Naive thymus-derived CD4-positive, alpha-beta T cell (primary cell): ENCODE data around the gene SCN8A. TPM values are rescaled to one million over a fixed set of nuclear protein-coding genes. Genes with fewer than 3 reads are reported as not detected.

Experiments
- ATAC-seq: fragments of 150-1000 bp; cut with Tn5 transposase; 2 replicates; pipeline ENCODE4 v1.10.0; 2021; ENCODE audit warnings: mild to moderate bottlenecking, moderate library complexity
- CTCF ChIA-PET: fragments of 350-600 bp; sonication (Branson Sonifier 250); formaldehyde crosslinking; loops from one replicate; lab custom pipeline; 2021; ENCODE audit warnings: antibody characterized with exemption; lab: Charles Lee
- POLR2A ChIA-PET: fragments of 350-600 bp; sonication (Branson Sonifier 250); formaldehyde crosslinking; loops from one replicate; lab custom pipeline; 2021; ENCODE audit warnings: antibody characterized with exemption, inconsistent platforms; lab: Charles Lee
- DNase-seq, 9 donors: peaks; one replicate each; pipeline versions ENCODE4 v3.0.0 to v3.0.0-alpha.2; 2020 to 2022; ENCODE audit warnings: mixed read lengths in 1 of 9
- H3K27ac ChIP-seq: one replicate; pipeline ENCODE4 v1.7.0; 2013; ENCODE audit warnings: mild to moderate bottlenecking, low read depth, low read length, moderate library complexity
- H3K27me3 ChIP-seq, 2 donors: one replicate each; pipeline ENCODE4 v1.7.0; 2013; ENCODE audit warnings: low read length in 2 of 2, mild to moderate bottlenecking in 2 of 2, moderate library complexity in 2 of 2; ENCODE audit not compliant: control insufficient read depth in 2 of 2, insufficient read depth in 2 of 2
- H3K36me3 ChIP-seq, 3 experiments: 1 replicate in 2 of 3; 2 replicates in 1 of 3; pipeline ENCODE4 v1.7.0; 2013; ENCODE audit warnings: low read length in 3 of 3, mild to moderate bottlenecking in 3 of 3, moderate library complexity in 1 of 3; ENCODE audit not compliant: insufficient read depth in 3 of 3, control insufficient read depth in 2 of 3
- H3K4me1 ChIP-seq, 2 donors: one replicate each; pipeline ENCODE4 v1.7.0; 2013; ENCODE audit warnings: low read length in 2 of 2, mild to moderate bottlenecking in 2 of 2, moderate library complexity in 1 of 2; ENCODE audit not compliant: control insufficient read depth in 2 of 2, insufficient read depth in 2 of 2
- H3K4me3 ChIP-seq: 2 replicates; pipeline ENCODE4 v1.7.0; 2013; ENCODE audit warnings: mild to moderate bottlenecking, low read length
- H3K9me3 ChIP-seq, 3 experiments: 1 replicate in 2 of 3; 2 replicates in 1 of 3; pipeline ENCODE4 v1.7.0; 2013; ENCODE audit warnings: low read length in 3 of 3; ENCODE audit not compliant: control insufficient read depth in 2 of 3
- H3K27ac Mint-ChIP-seq, 9 donors: one replicate each; pipeline ENCODE4 v1.8.0; 2020 to 2022; ENCODE audit warnings: mixed read lengths in 9 of 9, mild to moderate bottlenecking in 8 of 9, moderate library complexity in 5 of 9, inconsistent platforms in 2 of 9
- H3K27me3 Mint-ChIP-seq, 5 donors: one replicate each; pipeline ENCODE4 v1.8.0; 2021 to 2022; ENCODE audit warnings: mixed read lengths in 5 of 5, mild to moderate bottlenecking in 1 of 5
- H3K36me3 Mint-ChIP-seq, 5 donors: one replicate each; pipeline ENCODE4 v1.8.0; 2020 to 2022; ENCODE audit warnings: mixed read lengths in 5 of 5, mild to moderate bottlenecking in 3 of 5, inconsistent platforms in 1 of 5
- H3K4me1 Mint-ChIP-seq, 7 donors: one replicate each; pipeline ENCODE4 v1.8.0; 2020 to 2022; ENCODE audit warnings: mixed read lengths in 7 of 7, mild to moderate bottlenecking in 3 of 7, inconsistent platforms in 1 of 7
- H3K4me3 Mint-ChIP-seq, 10 donors: one replicate each; pipeline ENCODE4 v1.8.0; 2020 to 2022; ENCODE audit warnings: mild to moderate bottlenecking in 10 of 10, mixed read lengths in 10 of 10, moderate library complexity in 6 of 10, inconsistent platforms in 2 of 10
- H3K9me3 Mint-ChIP-seq, 11 donors: one replicate each; pipeline ENCODE4 v1.8.0; 2020 to 2022; ENCODE audit warnings: mixed read lengths in 11 of 11, mild to moderate bottlenecking in 4 of 11, inconsistent platforms in 1 of 11, moderate library complexity in 1 of 11
- intact Hi-C, 2 donors: fragments of 100-400 bp; cut with micrococcal nuclease; formaldehyde crosslinking; loops; one replicate each; pipeline ENCODE4 v1.15.1; 2023
- polyA plus RNA-seq, 2 donors: library from polyadenylated mRNA; unstranded; fragments of 300-500 nt; fragmentation: Illumina TruSeq; gene quantifications; one replicate each; pipeline ENCODE4 v1.2.3, GENCODE V29; 2021
- total RNA-seq, 6 experiments: library from RNA in 5 of 6; stranded (reverse) in 5 of 6; gene quantifications; 1 replicate in 5 of 6; 2 replicates in 1 of 6; pipeline ENCODE4 v1.2.3 and lab custom pipeline; 2021 to 2026

SCN8A gene
- total and polyA plus RNA-seq, 7 experiments from 2014 or later: 0.01 to 1.1 (median 0.33) TPM

- H3K27me3 Mint-ChIP-seq: peaks cover 0 to 8% (median 3%) of the 10 kb centered on the region in 5 donors
- DNase-seq (no peak), ATAC-seq (no peak)
- Histone ChIP-seq H3K9me3 (no peaks in the 10 kb centered on the region), H3K4me3 (no peak overlapping the region), H3K27ac (no peak overlapping the region), H3K27me3 (no peaks in the 10 kb centered on the region), H3K36me3 (no peaks in the 10 kb centered on the region), H3K4me1 (no peaks in the 10 kb centered on the region)
- H3K9me3 Mint-ChIP-seq: no peaks in the 10 kb centered on the region
- H3K4me3 Mint-ChIP-seq: no peak overlapping the region
- peaks cover 0 to 5% (median 0%) of the 10 kb centered on the region in 5 donors for H3K36me3 Mint-ChIP-seq
- ChIA-PET POLR2A (no interaction called here), CTCF (no interaction called here)
- peaks cover 0 to 1% (median 0%) of the 10 kb centered on the region in 7 donors for H3K4me1 Mint-ChIP-seq
- intact Hi-C loops: no loop called here
- H3K27ac Mint-ChIP-seq: no peak overlapping the region
Measured at GRCh38 chr12:51771008-51771407, 180.0 kb downstream of the SCN8A start.

GRCh38 chr12:51773145-51773869 is 182.3 kb downstream of the SCN8A start:
- Histone ChIP-seq H3K27ac (no peak overlapping the region), H3K36me3 (no peaks in the 10 kb centered on the region), H3K4me1 (no peaks in the 10 kb centered on the region), H3K4me3 (no peak overlapping the region), H3K27me3 (no peaks in the 10 kb centered on the region), H3K9me3 (no peaks in the 10 kb centered on the region)
- Mint-ChIP-seq H3K4me3 (no peak overlapping the region), H3K27ac (no peak overlapping the region), H3K36me3 (peaks cover 0 to 5% (median 0%) of the 10 kb centered on the region in 5 donors), H3K4me1 (peaks cover 0 to 1% (median 0%) of the 10 kb centered on the region in 7 donors), H3K9me3 (no peaks in the 10 kb centered on the region), H3K27me3 (peaks cover 0 to 9% (median 5%) of the 10 kb centered on the region in 5 donors)
- ATAC-seq: no peak
- intact Hi-C loops: no loop called here
- CTCF ChIA-PET: no interaction called here
- no peak for DNase-seq
- POLR2A ChIA-PET: no interaction called here

- no peaks in the 10 kb centered on the region for H3K9me3 Mint-ChIP-seq
- no peaks in the 10 kb centered on the region for H3K9me3 ChIP-seq
- ATAC-seq: no peak
- no peaks in the 10 kb centered on the region for H3K27me3 ChIP-seq
- CTCF ChIA-PET: no interaction called here
- DNase-seq: no peak
- no peak overlapping the region for H3K4me3 ChIP-seq
- no peaks in the 10 kb centered on the region for H3K36me3 ChIP-seq
- intact Hi-C loops: no loop called here
- peaks cover 0 to 16% (median 5%) of the 10 kb centered on the region in 5 donors for H3K27me3 Mint-ChIP-seq
- H3K4me1 ChIP-seq: no peaks in the 10 kb centered on the region
- H3K4me3 Mint-ChIP-seq: no peak overlapping the region
- peaks cover 0 to 1% (median 0%) of the 10 kb centered on the region in 7 donors for H3K4me1 Mint-ChIP-seq
- H3K27ac ChIP-seq: no peak overlapping the region
- H3K36me3 Mint-ChIP-seq: peaks cover 0 to 5% (median 0%) of the 10 kb centered on the region in 5 donors
- POLR2A ChIA-PET: no interaction called here
- no peak overlapping the region for H3K27ac Mint-ChIP-seq
Measured at GRCh38 chr12:51774933-51775332, 183.9 kb downstream of the SCN8A start.

- Mint-ChIP-seq H3K27me3 (peaks cover 0 to 26% (median 7%) of the 10 kb centered on the region in 5 donors), H3K36me3 (no peaks in the 10 kb centered on the region), H3K9me3 (no peaks in the 10 kb centered on the region), H3K4me3 (no peak overlapping the region), H3K27ac (no peak overlapping the region), H3K4me1 (peaks cover 0 to 5% (median 0%) of the 10 kb centered on the region in 7 donors)
- H3K27ac ChIP-seq: no peak overlapping the region
- ChIA-PET CTCF (no interaction called here), POLR2A (no interaction called here)
- no peaks in the 10 kb centered on the region for H3K36me3 ChIP-seq
- H3K4me1 ChIP-seq: no peaks in the 10 kb centered on the region
- ATAC-seq (no peak), DNase-seq (no peak)
- no peak overlapping the region for H3K4me3 ChIP-seq
- no peaks in the 10 kb centered on the region for H3K9me3 ChIP-seq
- intact Hi-C loops: no loop called here
- H3K27me3 ChIP-seq: no peaks in the 10 kb centered on the region
Measured at GRCh38 chr12:51777457-51777856, 186.4 kb downstream of the SCN8A start.

GRCh38 chr12:51777973-51778372 is 186.9 kb downstream of the SCN8A start:
- no peaks in the 10 kb centered on the region for H3K9me3 Mint-ChIP-seq
- intact Hi-C loops: no loop called here
- no peak overlapping the region for H3K27ac Mint-ChIP-seq
- ChIA-PET POLR2A (no interaction called here), CTCF (no interaction called here)
- peaks cover 0 to 30% (median 9%) of the 10 kb centered on the region in 5 donors for H3K27me3 Mint-ChIP-seq
- H3K36me3 Mint-ChIP-seq: no peaks in the 10 kb centered on the region
- H3K4me1 Mint-ChIP-seq: peaks cover 0 to 5% (median 0%) of the 10 kb centered on the region in 7 donors
- H3K9me3 ChIP-seq: no peaks in the 10 kb centered on the region
- no peak overlapping the region for H3K27ac ChIP-seq
- ATAC-seq (no peak), DNase-seq (no peak)
- H3K4me1 ChIP-seq: no peaks in the 10 kb centered on the region
- H3K36me3 ChIP-seq: no peaks in the 10 kb centered on the region
- no peak overlapping the region for H3K4me3 Mint-ChIP-seq
- no peaks in the 10 kb centered on the region for H3K27me3 ChIP-seq
- H3K4me3 ChIP-seq: no peak overlapping the region

GRCh38 chr12:51779876-51780275 is 188.8 kb downstream of the SCN8A start:
- H3K9me3 Mint-ChIP-seq: no peaks in the 10 kb centered on the region
- intact Hi-C loops: no loop called here
- Histone ChIP-seq H3K9me3 (no peaks in the 10 kb centered on the region), H3K36me3 (no peaks in the 10 kb centered on the region), H3K27ac (no peak overlapping the region), H3K4me1 (no peaks in the 10 kb centered on the region), H3K27me3 (no peaks in the 10 kb centered on the region), H3K4me3 (no peak overlapping the region)
- peaks cover 0 to 5% (median 3%) of the 10 kb centered on the region in 7 donors for H3K4me1 Mint-ChIP-seq
- H3K27ac Mint-ChIP-seq: no peak overlapping the region
- ATAC-seq (no peak), DNase-seq (no peak)
- POLR2A ChIA-PET: no interaction called here
- H3K4me3 Mint-ChIP-seq: no peak overlapping the region
- H3K36me3 Mint-ChIP-seq: no peaks in the 10 kb centered on the region
- CTCF ChIA-PET: no interaction called here
- H3K27me3 Mint-ChIP-seq: peaks cover 0 to 31% (median 9%) of the 10 kb centered on the region in 5 donors

- no peak for DNase-seq
- Histone ChIP-seq H3K4me3 (no peak overlapping the region), H3K27me3 (no peaks in the 10 kb centered on the region), H3K4me1 (no peaks in the 10 kb centered on the region), H3K9me3 (no peaks in the 10 kb centered on the region), H3K36me3 (no peaks in the 10 kb centered on the region), H3K27ac (no peak overlapping the region)
- CTCF ChIA-PET: no interaction called here
- Mint-ChIP-seq H3K27ac (no peak overlapping the region), H3K4me3 (no peak overlapping the region), H3K9me3 (no peaks in the 10 kb centered on the region), H3K27me3 (peaks cover 0 to 21% (median 7%) of the 10 kb centered on the region in 5 donors), H3K4me1 (peaks cover 0 to 6% (median 5%) of the 10 kb centered on the region in 7 donors), H3K36me3 (no peaks in the 10 kb centered on the region)
- intact Hi-C loops: no loop called here
- no peak for ATAC-seq
- POLR2A ChIA-PET: no interaction called here
Measured at GRCh38 chr12:51784688-51785087, 193.7 kb downstream of the SCN8A start.
